ENCODE data around the gene NRXN3. TPM values are rescaled to one million over a fixed set of nuclear protein-coding genes. Genes with fewer than 3 reads are reported as not detected.

NRXN3 gene
- total and polyA plus RNA-seq, 2 experiments from 2014 or later = 1.0 to 1.8 TPM

DNA sequence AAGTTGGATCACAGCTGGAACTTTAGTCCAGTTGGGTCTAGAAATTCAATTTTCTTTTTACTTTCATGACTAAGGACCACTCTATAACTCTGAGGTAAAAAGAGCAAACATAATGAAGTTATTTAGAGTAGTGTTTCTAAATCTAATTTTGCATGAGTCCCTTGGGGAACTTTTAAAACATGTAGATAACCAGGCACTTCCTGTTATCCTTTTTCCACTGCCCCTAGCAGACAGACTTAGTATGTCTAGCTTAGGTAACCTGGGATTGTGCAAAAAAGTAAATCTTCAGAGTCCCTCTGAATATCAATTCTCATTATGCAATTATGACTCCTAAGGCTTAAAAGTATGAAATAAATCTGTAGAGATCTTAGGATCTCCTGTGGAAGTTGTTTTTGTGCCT lies 1669.9 kb downstream of the NRXN3 start:
- TF ChIP-seq, protein P1, sequence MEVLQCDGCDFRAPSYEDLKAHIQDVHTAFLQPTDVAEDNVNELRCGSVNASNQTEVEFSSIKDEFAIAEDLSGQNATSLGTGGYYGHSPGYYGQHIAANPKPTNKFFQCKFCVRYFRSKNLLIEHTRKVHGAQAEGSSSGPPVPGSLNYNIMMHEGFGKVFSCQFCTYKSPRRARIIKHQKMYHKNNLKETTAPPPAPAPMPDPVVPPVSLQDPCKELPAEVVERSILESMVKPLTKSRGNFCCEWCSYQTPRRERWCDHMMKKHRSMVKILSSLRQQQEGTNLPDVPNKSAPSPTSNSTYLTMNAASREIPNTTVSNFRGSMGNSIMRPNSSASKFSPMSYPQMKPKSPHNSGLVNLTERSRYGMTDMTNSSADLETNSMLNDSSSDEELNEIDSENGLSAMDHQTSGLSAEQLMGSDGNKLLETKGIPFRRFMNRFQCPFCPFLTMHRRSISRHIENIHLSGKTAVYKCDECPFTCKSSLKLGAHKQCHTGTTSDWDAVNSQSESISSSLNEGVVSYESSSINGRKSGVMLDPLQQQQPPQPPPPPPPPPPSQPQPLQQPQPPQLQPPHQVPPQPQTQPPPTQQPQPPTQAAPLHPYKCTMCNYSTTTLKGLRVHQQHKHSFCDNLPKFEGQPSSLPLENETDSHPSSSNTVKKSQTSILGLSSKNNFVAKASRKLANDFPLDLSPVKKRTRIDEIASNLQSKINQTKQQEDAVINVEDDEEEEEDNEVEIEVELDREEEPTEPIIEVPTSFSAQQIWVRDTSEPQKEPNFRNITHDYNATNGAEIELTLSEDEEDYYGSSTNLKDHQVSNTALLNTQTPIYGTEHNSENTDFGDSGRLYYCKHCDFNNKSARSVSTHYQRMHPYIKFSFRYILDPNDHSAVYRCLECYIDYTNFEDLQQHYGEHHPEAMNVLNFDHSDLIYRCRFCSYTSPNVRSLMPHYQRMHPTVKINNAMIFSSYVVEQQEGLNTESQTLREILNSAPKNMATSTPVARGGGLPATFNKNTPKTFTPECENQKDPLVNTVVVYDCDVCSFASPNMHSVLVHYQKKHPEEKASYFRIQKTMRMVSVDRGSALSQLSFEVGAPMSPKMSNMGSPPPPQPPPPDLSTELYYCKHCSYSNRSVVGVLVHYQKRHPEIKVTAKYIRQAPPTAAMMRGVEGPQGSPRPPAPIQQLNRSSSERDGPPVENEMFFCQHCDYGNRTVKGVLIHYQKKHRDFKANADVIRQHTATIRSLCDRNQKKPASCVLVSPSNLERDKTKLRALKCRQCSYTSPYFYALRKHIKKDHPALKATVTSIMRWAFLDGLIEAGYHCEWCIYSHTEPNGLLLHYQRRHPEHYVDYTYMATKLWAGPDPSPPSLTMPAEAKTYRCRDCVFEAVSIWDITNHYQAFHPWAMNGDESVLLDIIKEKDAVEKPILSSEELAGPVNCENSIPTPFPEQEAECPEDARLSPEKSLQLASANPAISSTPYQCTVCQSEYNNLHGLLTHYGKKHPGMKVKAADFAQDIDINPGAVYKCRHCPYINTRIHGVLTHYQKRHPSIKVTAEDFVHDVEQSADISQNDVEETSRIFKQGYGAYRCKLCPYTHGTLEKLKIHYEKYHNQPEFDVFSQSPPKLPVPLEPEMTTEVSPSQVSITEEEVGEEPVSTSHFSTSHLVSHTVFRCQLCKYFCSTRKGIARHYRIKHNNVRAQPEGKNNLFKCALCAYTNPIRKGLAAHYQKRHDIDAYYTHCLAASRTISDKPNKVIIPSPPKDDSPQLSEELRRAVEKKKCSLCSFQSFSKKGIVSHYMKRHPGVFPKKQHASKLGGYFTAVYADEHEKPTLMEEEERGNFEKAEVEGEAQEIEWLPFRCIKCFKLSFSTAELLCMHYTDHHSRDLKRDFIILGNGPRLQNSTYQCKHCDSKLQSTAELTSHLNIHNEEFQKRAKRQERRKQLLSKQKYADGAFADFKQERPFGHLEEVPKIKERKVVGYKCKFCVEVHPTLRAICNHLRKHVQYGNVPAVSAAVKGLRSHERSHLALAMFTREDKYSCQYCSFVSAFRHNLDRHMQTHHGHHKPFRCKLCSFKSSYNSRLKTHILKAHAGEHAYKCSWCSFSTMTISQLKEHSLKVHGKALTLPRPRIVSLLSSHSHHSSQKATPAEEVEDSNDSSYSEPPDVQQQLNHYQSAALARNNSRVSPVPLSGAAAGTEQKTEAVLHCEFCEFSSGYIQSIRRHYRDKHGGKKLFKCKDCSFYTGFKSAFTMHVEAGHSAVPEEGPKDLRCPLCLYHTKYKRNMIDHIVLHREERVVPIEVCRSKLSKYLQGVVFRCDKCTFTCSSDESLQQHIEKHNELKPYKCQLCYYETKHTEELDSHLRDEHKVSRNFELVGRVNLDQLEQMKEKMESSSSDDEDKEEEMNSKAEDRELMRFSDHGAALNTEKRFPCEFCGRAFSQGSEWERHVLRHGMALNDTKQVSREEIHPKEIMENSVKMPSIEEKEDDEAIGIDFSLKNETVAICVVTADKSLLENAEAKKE (CRISPR knock-in tag; IDR thresholded peaks at IDR 0.05) = no peak
- TF ChIP-seq, protein P2, sequence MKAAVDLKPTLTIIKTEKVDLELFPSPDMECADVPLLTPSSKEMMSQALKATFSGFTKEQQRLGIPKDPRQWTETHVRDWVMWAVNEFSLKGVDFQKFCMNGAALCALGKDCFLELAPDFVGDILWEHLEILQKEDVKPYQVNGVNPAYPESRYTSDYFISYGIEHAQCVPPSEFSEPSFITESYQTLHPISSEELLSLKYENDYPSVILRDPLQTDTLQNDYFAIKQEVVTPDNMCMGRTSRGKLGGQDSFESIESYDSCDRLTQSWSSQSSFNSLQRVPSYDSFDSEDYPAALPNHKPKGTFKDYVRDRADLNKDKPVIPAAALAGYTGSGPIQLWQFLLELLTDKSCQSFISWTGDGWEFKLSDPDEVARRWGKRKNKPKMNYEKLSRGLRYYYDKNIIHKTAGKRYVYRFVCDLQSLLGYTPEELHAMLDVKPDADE (IDR thresholded peaks at IDR 0.05) = no peak
- TF ChIP-seq, protein P3, sequence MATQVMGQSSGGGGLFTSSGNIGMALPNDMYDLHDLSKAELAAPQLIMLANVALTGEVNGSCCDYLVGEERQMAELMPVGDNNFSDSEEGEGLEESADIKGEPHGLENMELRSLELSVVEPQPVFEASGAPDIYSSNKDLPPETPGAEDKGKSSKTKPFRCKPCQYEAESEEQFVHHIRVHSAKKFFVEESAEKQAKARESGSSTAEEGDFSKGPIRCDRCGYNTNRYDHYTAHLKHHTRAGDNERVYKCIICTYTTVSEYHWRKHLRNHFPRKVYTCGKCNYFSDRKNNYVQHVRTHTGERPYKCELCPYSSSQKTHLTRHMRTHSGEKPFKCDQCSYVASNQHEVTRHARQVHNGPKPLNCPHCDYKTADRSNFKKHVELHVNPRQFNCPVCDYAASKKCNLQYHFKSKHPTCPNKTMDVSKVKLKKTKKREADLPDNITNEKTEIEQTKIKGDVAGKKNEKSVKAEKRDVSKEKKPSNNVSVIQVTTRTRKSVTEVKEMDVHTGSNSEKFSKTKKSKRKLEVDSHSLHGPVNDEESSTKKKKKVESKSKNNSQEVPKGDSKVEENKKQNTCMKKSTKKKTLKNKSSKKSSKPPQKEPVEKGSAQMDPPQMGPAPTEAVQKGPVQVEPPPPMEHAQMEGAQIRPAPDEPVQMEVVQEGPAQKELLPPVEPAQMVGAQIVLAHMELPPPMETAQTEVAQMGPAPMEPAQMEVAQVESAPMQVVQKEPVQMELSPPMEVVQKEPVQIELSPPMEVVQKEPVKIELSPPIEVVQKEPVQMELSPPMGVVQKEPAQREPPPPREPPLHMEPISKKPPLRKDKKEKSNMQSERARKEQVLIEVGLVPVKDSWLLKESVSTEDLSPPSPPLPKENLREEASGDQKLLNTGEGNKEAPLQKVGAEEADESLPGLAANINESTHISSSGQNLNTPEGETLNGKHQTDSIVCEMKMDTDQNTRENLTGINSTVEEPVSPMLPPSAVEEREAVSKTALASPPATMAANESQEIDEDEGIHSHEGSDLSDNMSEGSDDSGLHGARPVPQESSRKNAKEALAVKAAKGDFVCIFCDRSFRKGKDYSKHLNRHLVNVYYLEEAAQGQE (IDR thresholded peaks at IDR 0.05; ENCODE audit: unreplicated experiment) = no peak
- no peak for TF ChIP-seq NANOG (IDR thresholded peaks at IDR 0.05; ENCODE audit: borderline replicate concordance)
- no peak for TF ChIP-seq STAT1 (IDR thresholded peaks at IDR 0.05; ENCODE audit: unreplicated experiment)
- TF ChIP-seq POLR2AphosphoS5 (IDR thresholded peaks at IDR 0.05; ENCODE audit: low read depth) = no peak
- no peak for TF ChIP-seq JUNB (IDR thresholded peaks at IDR 0.05; ENCODE audit: unreplicated experiment)
- TF ChIP-seq CREB1 (CRISPR knock-in tag; IDR thresholded peaks at IDR 0.05; ENCODE audit: low read depth) = no peak
- no peak for TF ChIP-seq CTCF (conservative IDR thresholded peaks at IDR 0.05; ENCODE audit: low read depth in 2 of 2)
- no peak for TF ChIP-seq EZH2phosphoT487 (IDR thresholded peaks at IDR 0.05; ENCODE audit: unreplicated experiment)
- TF ChIP-seq ZNF331 (CRISPR knock-in tag; IDR thresholded peaks at IDR 0.05; ENCODE audit: low read depth) = no peak
- no peak for TF ChIP-seq EZH2 (IDR thresholded peaks at IDR 0.05; ENCODE audit: low read depth, unreplicated experiment)
- no peak for TF ChIP-seq ZNF114 (CRISPR knock-in tag; IDR thresholded peaks at IDR 0.05)
- H3K79me2 ChIP-seq (replicated peaks; ENCODE audit: insufficient read depth) = no peaks in the 10 kb centered on the region

More for the DNA sequence above, 1669.9 kb downstream of the NRXN3 start:
- no peaks in the 10 kb centered on the region for H4K20me1 ChIP-seq (replicated peaks; ENCODE audit: insufficient read depth)
- Mint-ChIP-seq H3K4me3 (no peak overlapping the region), H3K27ac (no peak overlapping the region), H3K27me3 (ENCODE audit: insufficient read depth, low read depth, poor library complexity) (no peaks in the 10 kb centered on the region), H3K4me1 (no peaks in the 10 kb centered on the region), H3K36me3 (ENCODE audit: low read depth) (no peaks in the 10 kb centered on the region), H3K9me3 (no peaks in the 10 kb centered on the region)
- DNase-seq (ENCODE audit: low spot score) (no peak), ATAC-seq (no peak)
- H3K36me3 ChIP-seq (ENCODE audit: insufficient read depth) = no peaks in the 10 kb centered on the region
- H3K4me2 ChIP-seq = no peak overlapping the region
- H3K9me2 ChIP-seq (ENCODE audit: insufficient read depth) = no peaks in the 10 kb centered on the region
- H2AFZ ChIP-seq = no peak overlapping the region
- no peaks in the 10 kb centered on the region for H3K4me1 ChIP-seq (ENCODE audit: insufficient read depth)
- H3F3A ChIP-seq (replicated peaks; ENCODE audit: low read depth) = no peaks in the 10 kb centered on the region
- no peaks in the 10 kb centered on the region for H3K27me3 ChIP-seq (ENCODE audit: insufficient read depth)
- H3K4me3 ChIP-seq = no peak overlapping the region
- no peak overlapping the region for H3K27ac ChIP-seq (ENCODE audit: low read depth)

Data from GM23338 (cell line).